NCI-H226 (cell line): Measurements from ENCODE around the gene TAX1BP1.

Source experiments
- DNase-seq: peaks from one replicate; pipeline ENCODE4 v3.0.0-alpha.2; 2015

Gene TAX1BP1

GRCh38 chr7:27739909-27740448 is at the start of gene TAX1BP1:
TSS of gene TAX1BP1 (plus strand) at chr7:27740162. CDS start at chr7:27748525, 8,363 bp downstream.
- peak; percentile 99 for DNase-seq

- no peak for DNase-seq
These were observed 49.3 kb upstream of the TAX1BP1 start for GRCh38 chr7:27690649-27691048.

GRCh38 chr7:27693794-27694193 is 46.2 kb upstream of the TAX1BP1 start:
- no peak for DNase-seq

- no peak for DNase-seq
These were observed 44.9 kb upstream of the TAX1BP1 start for GRCh38 chr7:27695096-27695495.

GRCh38 chr7:27697861-27698430 is 42.0 kb upstream of the TAX1BP1 start:
- peak; percentile 52 for DNase-seq

GRCh38 chr7:27699751-27700150 is 40.2 kb upstream of the TAX1BP1 start:
- no peak for DNase-seq

GRCh38 chr7:27700501-27700900 is 39.5 kb upstream of the TAX1BP1 start:
- no peak for DNase-seq

- DNase-seq = no peak
These were observed 36.8 kb upstream of the TAX1BP1 start for GRCh38 chr7:27703181-27703580.

GRCh38 chr7:27704422-27705199 is 35.4 kb upstream of the TAX1BP1 start:
- peak; percentile 41 for DNase-seq

GRCh38 chr7:27705200-27705594 is 34.8 kb upstream of the TAX1BP1 start:
- no peak for DNase-seq

GRCh38 chr7:27708485-27708884 is 31.5 kb upstream of the TAX1BP1 start:
- DNase-seq = no peak

GRCh38 chr7:27709137-27710075 is 30.6 kb upstream of the TAX1BP1 start:
- peak; percentile 82 for DNase-seq

GRCh38 chr7:27712217-27712616 is 27.7 kb upstream of the TAX1BP1 start:
- no peak for DNase-seq

GRCh38 chr7:27714831-27715444 is 25.0 kb upstream of the TAX1BP1 start:
- DNase-seq = peak; percentile 84

GRCh38 chr7:27723085-27723484 is 16.9 kb upstream of the TAX1BP1 start:
- DNase-seq = peak; percentile 60

GRCh38 chr7:27727058-27727457 is 12.9 kb upstream of the TAX1BP1 start:
- DNase-seq = no peak

GRCh38 chr7:27730112-27730511 is 9.8 kb upstream of the TAX1BP1 start:
- no peak for DNase-seq

GRCh38 chr7:27734583-27734982 is 5.4 kb upstream of the TAX1BP1 start:
- no peak for DNase-seq

GRCh38 chr7:27735165-27735564 is 4.8 kb upstream of the TAX1BP1 start:
- no peak for DNase-seq

- DNase-seq = no peak
These were observed 4.1 kb upstream of the TAX1BP1 start for GRCh38 chr7:27735831-27736230.

GRCh38 chr7:27737178-27737577 is 2.8 kb upstream of the TAX1BP1 start:
- DNase-seq = no peak

- DNase-seq = no peak
These were observed 2.3 kb upstream of the TAX1BP1 start for GRCh38 chr7:27737616-27738015.
